ENCODE measurements around the gene PPP1R3D.
"Not testable (repeated sequence)": the region's sequence is repeated elsewhere in the genome, so short reads cannot be mapped to it uniquely, and the experiment has no call there.

Gene PPP1R3D

GRCh38 chr20:59940129-59940955, at the start of gene PPP1R3D, which contains the start of gene FAM217B:
PPP1R3D (minus strand) TSS chr20:59940305; CDS start chr20:59939931, 374 bp downstream.
FAM217B (plus strand) TSS chr20:59940389; CDS start chr20:59943944, 3,555 bp downstream.
- DNase-seq: peak; percentile 87 to 90

- DNase-seq: no peak
Observed at GRCh38 chr20:59988141-59988540, 48.0 kb upstream of the PPP1R3D start.

DNA sequence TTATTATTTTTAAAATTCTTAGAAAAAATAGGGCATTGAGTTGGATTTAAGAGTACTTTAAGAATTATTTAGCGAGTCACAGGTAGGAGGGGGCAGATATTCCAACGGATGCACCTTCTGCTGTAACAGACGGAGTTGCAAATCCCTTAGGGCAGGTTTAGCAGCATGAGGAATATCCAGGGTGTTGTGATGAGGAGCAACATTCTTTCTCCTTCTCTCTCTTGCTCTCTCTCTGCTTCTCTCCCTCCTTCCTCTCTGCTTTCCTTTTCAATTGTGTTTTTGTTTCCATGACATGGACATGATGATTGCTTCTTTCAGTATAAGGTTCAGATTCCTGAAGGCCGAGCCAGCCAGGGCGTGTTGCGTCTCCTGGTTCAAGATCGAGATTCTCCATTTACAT, 47.0 kb upstream of the PPP1R3D start:
- DNase-seq: no peak

DNA sequence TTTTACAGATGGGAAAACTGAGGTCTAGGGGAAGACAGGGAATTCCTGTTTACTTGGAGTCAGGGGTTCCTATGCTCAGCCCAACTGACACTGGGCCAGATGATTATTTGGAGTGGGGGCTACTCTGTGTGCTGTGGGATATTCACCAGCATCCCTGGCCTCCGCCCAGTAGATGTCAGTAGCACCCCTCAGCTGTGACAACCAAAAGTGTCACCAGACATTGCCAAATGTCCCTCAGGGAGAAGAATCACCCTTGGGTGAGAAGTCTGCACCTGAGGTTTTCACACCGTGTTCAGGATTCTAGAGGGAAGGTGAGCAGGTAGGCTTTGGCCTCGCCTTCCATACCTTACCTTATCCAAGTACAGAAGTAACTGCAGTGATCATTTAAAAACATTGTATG, 45.8 kb upstream of the PPP1R3D start:
- no peak for DNase-seq

GRCh38 chr20:59985164-59985563, 45.1 kb upstream of the PPP1R3D start:
- DNase-seq: no peak

GRCh38 chr20:59984541-59984940, 44.4 kb upstream of the PPP1R3D start:
- no peak for DNase-seq

DNA sequence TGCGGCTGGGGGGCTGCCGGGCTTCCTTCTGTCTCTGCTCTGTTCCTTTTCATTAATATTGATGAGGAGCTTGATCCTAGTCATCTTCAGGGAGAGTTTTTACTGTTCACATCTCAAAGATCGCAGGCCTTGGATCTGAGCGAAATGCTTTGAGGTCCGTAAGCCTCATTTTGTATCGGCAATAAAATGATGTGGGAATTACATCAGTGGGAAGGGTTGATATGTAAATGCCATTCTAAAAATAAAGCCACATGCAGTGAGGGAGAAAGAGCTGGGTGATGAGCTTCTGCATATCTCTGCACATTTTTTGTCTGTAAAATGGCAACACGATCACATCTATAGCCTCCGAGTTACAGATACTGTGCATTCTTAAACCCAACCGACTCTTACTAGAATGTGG, 43.0 kb upstream of the PPP1R3D start:
- DNase-seq: no peak

- DNase-seq: no peak
Observed at GRCh38 chr20:59977086-59977485, 37.0 kb upstream of the PPP1R3D start.

GRCh38 chr20:59976156-59976782, 36.2 kb upstream of the PPP1R3D start:
- DNase-seq: no peak

- no peak for DNase-seq
Observed at GRCh38 chr20:59972037-59972801, 32.1 kb upstream of the PPP1R3D start.

DNA sequence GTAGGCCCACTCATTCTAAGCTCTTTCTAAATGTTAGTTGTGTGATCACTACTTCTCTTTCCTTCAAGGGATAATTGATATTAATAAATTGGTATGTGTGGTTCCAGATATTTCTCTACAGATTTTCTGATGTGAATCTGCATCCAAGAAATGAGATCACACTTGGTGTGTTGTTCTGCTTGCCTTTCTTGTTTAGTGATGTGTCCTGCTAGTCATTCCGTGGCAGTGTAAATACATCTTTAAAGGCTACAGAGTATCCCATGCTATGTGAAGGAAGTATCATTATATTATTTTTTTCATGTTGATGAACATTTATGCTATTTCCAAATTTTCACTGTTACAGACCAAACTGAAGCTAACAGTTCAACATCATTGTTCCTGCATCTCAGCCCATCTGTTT, 31.3 kb upstream of the PPP1R3D start:
- DNase-seq: no peak

DNA sequence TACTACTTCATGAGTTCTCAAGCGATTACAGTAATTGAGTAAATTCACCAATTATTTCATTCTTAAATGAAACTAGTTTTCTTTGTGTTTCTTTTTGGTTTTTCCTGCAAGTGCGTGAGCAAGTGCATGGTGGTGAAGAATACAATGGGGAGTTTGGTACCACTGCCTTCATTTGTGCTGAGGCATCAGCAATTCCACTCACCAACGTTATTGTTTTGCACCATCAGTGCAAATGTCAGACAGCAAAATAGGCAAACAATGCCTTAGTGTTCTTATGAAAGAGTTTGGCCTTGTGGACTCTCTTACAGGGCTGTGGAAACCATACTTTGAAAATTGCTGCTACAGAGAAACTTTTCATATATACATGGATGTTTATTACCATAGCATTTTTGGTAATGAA, 26.3 kb upstream of the PPP1R3D start:
- no peak for DNase-seq

DNA sequence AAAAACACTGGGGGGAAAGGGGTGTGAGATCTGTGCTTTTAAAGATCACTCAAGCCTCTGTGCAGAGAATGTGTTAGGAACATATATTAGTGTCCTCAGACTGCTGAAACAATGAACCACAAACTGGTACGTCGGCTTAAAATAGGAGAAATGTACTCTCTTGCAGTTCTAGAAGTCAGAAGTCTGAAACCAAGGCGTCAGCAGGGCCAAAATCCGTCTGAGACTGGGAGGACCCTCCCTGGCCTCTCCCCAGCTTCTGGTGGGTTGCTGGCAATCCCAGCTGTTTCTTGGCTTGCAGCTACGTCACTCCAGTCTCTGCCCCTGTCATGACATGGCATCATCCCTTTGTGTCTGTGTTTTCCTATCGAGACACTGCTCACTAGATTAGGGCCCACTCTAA, 22.1 kb upstream of the PPP1R3D start:
- DNase-seq: no peak

- DNase-seq: no peak
Observed at GRCh38 chr20:59961423-59961822, 21.3 kb upstream of the PPP1R3D start.

DNA sequence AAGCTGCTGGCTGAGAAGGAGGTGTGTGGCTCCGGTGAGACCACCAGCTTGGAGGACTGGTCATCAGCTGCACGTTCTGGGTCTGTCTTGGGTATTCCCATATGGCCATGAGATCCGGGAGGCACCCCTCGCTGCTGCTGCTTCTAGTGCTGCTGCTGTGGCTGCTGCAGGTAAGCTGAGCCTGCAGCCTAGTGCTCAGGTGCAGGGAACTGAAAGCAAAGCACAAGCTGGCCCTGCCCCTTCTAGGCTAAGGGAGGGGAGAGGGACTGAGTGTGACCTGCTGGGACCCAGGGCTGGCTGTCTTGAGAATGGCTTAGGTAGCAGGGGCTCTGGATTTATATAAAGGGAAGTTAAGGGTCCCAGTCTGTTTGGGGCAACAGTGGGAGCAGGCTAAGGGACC, 18.5 kb upstream of the PPP1R3D start:
- no peak for DNase-seq

DNA sequence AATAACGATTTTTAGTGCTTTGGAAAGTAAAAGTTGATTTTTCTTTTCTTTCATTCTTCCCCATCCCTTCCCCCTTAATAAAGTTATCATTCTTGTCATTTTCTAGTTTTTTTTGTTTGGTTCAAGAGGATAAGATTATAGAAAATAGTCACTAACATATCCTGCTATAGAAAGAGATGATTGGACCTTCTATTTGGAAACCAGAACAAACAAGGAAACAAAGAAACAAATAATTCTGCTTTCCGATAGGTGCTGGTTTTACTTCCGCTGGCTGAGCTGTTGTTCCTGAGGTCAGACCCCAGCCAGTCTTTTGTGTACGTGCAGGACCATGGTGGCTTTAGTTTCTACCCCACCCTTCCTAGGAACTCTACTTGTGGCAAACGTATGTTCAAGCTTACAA, 18.0 kb upstream of the PPP1R3D start, which contains the start of gene CDH26:
CDH26 (plus strand) TSS at position 301 of the 400 bp plus-strand sequence. CDS start 304 bp downstream, outside the sequence.
- no peak for DNase-seq

DNA sequence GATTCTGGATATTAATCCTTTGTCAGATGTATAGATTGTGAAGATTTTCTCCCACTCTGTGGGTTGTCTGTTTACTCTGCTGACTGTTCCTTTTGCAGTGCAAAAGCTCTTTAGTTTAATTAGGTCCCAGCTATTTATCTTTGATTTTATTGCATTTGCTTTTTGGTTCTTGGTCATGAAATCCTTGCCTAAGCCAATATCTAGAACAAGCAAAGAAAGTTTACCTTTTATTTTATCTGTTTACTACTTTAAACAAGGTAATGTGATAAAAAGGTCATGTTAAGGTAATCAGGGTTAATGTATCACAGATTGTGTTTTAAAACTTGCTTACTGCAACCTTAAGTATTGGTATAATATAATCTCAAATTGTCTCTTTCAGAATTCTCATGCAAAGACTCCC, 17.5 kb upstream of the PPP1R3D start:
- DNase-seq: not testable (repeated sequence)

DNA sequence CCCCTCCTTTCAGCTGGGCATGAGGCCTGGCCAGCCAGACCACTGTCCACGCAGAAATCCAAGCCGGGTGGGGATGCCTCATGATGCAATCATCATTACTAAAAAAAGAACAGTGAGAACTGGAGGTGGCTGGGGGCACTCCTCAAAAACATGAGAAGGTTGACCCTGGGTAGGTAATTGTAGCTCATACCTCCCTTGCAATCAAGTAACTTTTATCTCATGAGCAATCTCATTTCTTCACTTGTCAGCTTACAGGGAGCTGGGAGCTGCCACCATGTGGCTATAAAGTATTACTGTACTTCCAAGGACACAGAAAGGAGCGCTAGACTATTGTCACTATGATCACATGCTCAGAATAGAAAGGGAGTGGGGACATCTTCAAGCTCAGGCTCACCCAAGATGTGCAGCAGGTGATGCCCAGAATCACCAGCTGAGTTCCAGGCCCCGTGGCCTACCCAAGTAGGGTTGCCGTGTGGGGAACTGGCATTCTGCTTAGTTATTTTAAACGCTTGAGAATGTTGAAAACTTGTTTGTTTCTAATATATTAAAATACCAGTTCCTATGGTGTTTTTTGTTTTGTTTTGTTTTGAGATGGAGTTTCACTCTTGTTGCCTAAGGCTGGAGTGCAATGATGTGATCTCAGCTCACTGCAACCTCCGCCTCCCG, 15.2 kb upstream of the PPP1R3D start:
- DNase-seq: no peak

GRCh38 chr20:59954718-59955117, 14.6 kb upstream of the PPP1R3D start:
- DNase-seq: no peak

DNA sequence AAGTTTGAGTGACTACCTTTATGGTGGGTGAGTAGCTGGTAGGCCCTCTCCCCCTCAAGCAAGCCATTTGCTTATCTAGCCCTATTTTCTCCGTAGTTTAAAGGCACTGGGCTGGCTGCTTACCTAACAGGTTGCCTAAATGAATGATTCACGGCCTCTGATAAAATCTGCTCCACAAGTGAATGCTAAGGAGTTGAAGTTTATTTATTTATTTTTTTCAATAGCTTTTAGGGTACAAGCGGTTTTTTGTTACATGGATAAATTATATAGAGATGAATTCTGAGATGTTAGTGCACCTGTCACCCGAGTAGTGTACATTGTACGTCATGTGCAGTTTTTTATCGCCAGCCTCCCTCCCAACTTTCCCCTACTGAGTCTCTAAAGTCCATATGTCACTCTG, 9.8 kb upstream of the PPP1R3D start:
- no peak for DNase-seq

DNA sequence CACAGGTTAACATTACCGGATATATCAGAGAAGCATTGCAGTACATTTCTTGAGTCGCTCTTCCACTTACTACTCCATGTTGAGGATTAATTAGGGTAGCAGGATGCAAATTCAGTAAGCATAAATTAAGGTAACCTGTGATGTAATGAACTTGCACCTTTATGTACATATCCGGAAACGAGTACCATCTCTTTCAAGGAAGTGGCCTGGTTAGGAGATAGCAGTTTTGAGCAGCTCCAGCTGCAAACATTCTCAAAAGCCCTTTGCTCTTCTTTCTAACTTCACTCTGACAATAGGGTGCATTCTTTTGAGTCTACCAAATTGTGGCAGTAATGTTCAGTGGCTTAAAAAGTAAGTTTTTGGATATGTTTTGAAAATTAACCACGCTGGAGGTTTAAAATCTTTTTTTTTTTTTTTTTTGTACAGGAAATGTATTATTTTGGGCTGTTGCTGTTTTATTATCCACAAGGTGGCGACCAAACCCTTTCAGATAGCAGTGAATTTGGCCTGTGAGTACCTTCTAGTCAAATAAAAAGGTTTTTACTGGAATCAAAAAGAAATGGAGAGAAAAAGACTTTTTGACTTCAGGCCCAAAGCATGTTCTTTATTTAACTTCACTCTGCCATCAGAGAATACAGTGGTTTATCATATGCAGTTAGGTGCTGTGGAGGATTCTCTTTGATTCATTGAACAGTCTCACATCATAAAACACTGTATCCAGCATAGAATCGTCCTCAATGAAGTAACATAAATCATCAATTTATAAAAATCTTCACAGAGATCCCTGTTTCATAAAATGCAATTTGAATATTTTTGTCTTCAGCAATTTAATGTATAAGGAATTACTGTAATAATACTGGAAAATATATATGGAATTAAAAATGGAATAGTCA, 9.0 kb upstream of the PPP1R3D start:
- DNase-seq: no peak

- DNase-seq: no peak
Observed at GRCh38 chr20:59948212-59948611, 8.1 kb upstream of the PPP1R3D start.
